Naive B cell (primary cell): Measurements from ENCODE around the gene ZFX. TPM values are rescaled to one million over a fixed set of nuclear protein-coding genes. Genes with fewer than 3 reads are reported as not detected.

Experiments used
- polyA plus RNA-seq, 6 donors: library from polyadenylated mRNA; unstranded; fragments of 300-500 nt; fragmentation: Illumina TruSeq; gene quantifications; one replicate each; pipeline ENCODE4 v1.2.3, GENCODE V29; 2021; ENCODE audit warnings: low read depth in 6 of 6

The ZFX gene
- polyA plus RNA-seq, 6 donors from 2014 or later: 29.2 to 66.7 (median 57.8) TPM

Other genes with a start within 250 kb of the ZFX start
- gene APOO, start 241.8 kb upstream of the ZFX start, polyA plus RNA-seq: 10 to 100 TPM; 12.8 to 23.7 (median 17.8) TPM
- gene CXorf58, start 241.7 kb upstream of the ZFX start, polyA plus RNA-seq: under 1 TPM in 3 of 6 donors, not detected in 3; 0.17 to 0.37 (median 0.34) TPM
- gene KLHL15, start 122.5 kb upstream of the ZFX start, polyA plus RNA-seq: 1 to 10 TPM in 5 of 6 donors, not detected in 1; 2.5 to 4.5 (median 3.3) TPM
- 100 to 1,000 TPM in 5 of 6 donors, 10 to 100 TPM in 1; 86.9 to 162 (median 128) TPM for gene EIF2S3, start 94.8 kb upstream of the ZFX start, polyA plus RNA-seq
- gene SUPT20HL2, start 164.3 kb downstream of the ZFX start, polyA plus RNA-seq: not detected
- not detected for gene SUPT20HL1, start 210.9 kb downstream of the ZFX start, polyA plus RNA-seq